Hematopoietic multipotent progenitor cell treated with erythropoietin and hydrocortisone succinate and interleukin-3 and kit ligand, for 15 days (in vitro differentiated cells): ENCODE data around the gene ATP13A3.

Experiments
- DNase-seq: peaks from one replicate; pipeline ENCODE4 v3.0.0-alpha.2; 2015; ENCODE audit warnings: low spot score

ATP13A3 gene

DNA sequence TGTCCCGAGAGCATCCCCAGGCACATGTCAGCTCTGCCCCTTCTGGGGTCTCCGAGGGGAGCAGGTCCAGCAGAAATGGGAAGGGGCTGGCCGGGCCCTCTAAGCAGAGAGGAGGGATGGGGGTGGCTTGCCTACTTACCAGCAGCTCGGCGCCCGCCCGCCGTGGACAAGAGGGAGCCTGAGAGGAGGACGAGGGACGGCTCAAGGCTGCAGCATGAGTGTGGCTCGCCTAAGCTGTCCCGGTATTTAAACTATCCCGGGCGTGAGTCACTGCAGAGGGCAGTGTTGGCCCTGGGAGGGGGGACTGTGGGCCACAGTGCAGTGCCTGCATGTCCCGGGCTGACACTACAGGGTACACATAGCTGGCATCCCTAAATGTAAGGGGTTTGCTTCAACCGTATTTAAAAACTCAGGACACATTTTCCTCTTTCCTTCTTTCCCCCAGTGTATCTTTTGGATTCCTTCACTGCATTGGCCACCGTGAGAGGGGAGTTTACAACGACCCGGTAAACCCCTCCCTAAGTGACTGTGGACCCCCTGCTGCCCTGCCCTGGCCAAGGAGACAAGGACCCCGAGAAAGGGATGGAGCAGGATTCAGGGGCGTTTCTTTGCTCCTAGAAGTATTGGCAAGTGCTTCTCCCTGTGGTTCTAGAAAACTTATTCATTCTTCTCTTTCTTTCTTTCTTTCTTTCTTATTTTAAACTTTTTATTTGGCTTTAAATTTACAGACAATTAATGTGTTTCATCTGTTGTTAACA lies 117.1 kb downstream of the ATP13A3 start, which contains the start of gene LRRC15:
TSS of gene LRRC15 (minus strand) at position 222 of the 758 bp plus-strand sequence. CDS start 8,700 bp downstream, outside the sequence.
- DNase-seq, result no peak

DNA sequence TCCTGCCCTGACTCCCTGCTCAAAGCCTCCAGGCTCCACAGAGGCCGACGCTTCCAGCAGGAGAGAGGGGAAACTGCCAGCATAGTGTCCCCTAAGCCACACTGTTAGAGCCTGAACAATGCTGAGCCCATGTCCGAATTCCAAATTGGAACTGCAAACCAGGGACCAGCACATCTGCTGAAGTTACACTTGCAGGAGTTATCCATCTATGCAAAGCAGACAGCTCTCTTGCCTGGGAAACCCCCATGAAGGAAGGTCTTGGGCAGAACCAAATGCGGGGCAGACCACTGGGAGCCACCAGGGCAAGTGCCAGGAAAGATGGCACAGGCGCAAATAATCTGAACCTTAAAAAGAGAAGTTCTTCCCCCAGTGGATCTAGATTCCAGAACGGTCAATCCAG lies 117.9 kb downstream of the ATP13A3 start:
- no peak for DNase-seq

DNA sequence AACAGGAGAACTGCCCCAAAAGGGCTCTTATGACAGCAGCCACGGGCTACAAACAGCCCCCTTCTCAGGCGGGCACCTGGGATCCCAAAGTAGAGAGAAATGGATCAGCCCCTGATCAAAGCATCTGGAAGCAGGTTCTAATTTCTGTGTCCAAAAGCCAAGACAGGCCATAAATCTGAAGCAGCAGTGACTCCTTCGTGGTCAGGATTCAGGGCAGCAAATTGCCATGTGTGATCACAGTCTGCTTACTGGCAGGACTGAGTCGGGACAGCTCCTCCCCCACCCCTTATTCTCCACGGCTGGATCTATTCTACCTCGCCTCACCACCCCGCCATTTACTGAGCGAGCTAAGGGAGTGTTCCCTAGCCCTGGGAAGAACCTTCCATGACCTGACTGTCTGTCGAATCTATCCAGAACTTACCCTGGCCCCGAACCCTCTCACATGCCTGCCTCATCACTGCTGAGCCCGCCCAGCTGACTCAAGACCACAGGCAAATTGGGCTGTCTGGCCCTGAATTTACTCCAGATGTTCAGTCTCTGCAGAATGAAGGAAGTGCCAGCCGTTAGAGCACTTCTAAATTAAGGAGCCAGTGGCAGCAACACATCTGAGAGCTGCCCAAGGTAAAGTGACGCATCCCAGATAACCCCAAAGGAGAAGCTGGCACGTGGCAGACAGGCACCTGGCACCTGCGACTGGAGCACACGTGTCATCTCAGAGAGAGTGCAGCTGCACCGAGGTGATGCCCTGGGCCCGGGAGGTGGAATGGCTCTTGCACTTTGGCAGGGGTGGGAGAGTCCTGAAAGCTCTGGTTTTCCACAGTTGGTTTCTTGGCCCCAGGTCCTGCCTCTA lies 118.6 kb downstream of the ATP13A3 start:
- no peak for DNase-seq

DNA sequence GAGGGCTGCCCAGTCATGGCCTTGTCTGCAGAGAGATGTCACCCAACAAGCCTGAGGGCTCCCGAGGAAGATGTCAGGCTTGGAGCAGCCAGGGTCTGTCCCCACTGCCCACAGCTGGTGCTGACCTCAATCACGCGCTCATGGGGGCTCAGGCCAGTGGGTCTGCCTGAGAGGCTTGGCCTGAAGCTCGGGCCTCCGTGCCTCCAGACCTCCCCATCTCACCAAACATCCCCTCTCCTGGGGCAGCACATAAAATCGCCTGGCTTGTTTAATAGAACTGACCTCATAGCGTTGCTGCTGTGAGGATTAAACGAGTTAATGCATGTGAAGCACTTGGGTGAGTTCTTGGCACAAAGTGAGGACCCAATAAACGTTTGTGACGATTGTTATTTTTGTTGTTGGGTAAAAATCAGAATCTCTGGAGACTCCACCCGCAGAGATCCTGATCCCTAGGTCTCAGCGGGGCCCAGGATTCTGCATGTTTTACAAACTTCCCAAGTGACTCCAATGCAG lies 120.8 kb downstream of the ATP13A3 start:
- no peak for DNase-seq

DNA sequence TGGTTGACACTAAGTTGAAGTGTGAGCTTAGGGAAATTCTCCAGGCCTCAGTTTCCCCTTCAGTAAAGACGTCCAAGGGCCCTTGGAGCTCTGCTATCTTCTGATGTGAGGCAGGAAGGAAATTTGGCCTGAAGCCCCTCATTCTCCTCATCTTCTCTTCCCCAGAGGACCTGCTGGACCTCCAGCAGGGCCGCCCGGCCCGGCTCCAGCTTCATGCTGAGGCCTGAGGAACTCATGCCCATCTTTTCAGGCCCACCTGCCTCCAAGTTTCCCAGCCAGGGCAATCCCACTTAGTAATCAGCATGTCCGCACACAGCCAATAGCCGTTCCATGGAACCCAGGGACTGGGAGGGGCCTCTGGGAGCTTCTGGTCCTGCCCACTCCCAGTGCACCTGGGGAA lies 121.3 kb downstream of the ATP13A3 start:
- DNase-seq, result no peak

DNA sequence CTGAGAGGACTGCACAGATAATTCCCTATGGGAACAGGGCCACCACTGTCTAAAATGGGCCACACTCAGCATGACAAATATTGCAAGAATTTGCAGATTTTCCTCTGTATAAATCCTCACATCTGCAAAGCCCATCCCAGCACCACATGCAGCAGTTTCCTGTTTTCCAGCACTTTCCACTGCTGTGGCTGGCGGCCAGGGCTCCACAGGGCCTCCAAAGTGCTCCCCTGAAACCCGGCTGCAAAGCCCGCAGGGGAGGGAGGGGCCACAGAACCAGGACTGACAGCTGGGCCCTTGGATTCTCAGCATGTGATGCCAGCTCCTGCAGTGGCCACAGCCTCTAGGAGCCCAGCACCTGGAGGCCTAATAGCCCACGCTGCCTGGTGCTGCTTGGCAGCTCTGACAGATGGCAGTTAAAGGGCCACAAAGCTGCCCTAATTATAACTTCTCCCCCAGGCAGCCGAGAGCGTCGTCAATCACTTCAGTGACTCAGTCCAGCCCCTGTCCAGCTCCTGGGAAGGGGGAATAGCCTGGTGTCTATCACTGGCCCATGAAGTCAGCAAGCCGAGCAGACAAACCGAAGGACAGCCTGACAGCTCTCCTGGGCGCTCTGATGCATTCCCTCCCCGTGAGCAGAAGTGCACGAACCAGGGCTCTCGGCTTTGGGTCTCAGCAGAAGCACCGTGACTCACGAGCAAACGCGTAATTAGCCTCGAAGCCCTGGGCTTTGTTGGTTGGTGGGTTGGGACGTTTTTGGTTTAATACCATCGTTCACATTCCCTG lies 122.0 kb downstream of the ATP13A3 start:
- DNase-seq, result no peak

DNA sequence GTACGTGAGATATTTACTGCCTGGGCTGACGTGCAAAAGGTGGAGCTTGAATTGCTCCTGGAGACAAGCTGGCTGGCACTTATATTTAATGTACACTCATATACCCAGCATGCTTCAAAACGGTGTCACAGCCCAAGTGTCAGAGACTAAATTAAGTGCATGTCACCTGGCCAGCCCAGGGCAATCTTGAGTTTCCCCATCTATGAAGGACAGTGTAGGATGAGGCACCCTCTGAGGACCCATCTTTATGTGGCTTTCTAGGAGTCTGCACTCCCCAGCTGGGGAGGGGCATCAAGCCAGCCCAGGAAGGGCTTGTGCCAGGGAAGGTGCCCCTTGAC lies 122.5 kb downstream of the ATP13A3 start:
- DNase-seq, result no peak

DNA sequence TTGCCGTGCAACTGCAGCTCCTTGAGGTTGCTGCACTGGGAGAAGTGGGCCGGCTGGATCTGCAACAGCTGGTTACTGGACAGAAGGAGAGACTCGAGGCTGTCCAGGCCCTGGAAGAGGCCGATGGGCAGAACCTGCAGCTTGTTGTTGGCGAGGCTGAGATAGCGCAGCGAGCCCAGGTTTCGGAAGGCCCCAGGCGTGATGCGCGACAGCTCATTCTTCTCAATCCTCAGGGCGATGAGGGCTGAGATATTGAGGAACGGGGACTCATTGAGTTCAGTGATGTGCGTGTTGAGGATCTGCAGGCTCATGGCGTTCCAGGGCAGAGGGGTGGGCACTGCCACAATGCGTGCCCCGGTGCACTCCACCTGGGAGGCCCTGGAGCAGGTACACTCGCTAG lies 126.2 kb downstream of the ATP13A3 start:
- DNase-seq, result no peak

DNA sequence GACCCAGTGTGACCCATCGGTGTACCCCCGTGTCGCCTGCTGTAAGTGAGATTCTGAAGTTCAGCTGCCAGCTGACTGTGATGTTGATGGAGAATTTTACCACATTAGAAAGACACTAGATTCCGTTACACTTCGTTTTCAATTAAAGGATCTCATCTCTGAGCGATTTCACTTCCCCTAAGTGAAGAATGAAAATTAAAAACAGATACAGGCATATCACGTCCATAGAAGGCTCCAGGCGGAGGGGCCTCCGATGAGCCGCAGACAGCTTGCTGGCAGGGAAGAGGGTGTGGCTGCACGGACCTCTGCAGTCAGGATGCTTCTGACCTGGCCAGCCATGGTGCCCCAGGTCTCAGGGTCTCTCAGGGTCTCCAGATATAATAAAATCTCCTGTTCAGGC lies 129.1 kb downstream of the ATP13A3 start:
- no peak for DNase-seq

DNA sequence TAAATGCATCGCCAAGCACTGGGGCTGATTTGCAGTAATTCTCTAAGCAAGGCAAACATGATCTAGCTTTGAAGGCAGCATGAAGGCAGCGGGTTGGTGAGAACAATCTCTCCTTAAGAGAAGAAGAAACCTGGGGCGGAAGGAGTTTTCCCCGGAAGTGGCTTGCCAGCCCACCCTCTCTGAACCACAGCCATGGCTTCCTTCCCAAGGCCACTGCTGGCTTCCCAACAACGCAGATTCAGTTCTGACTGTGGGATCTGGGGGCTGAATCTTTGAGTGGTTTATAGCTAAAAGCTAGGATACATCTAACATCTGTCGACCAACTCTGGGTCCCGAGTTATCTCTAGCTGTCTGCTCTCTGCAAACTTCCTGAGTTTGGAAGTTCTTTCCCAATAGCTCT lies 131.4 kb downstream of the ATP13A3 start:
- no peak for DNase-seq

DNA sequence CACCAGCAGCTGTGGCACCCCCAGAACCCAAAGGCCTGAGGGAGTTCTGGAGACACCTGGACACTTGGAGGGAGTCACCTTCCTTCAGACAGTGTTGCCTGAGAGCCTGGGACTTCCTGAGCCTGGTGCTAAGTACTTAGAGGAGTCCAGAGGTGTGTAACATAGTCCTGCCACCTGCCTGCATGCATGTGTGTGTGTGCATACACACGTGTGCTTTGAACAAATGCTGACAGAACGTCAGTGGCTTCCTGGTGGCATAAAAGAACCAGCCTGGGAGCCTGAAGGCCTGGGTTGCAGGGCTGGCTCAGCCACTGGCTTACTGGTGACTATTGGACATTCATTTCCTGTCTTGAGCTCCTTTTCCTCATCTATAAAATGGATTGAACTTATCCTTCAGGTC lies 132.5 kb downstream of the ATP13A3 start:
- DNase-seq, result no peak
